ENCODE results near the gene LENG8.

DNA sequence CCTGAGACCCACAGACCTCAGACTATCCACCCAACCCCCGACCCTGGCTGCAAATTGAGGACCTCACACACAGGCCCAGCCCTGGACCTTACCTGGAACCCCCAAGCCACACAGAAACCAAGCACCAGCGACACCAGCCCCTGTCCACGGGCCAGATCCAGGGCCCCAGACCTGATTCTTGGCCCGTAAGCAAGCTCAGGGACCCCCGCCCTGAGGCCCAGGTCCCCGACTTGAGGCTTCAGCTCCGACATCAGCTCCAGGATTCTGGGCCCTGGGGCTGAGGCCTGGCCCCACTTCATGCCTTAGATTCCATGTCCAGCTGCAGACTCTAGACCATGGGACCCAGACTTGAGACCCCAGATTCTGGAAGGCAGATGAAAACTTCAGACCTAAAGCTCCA is 27.5 kb upstream of the LENG8 start:
- TF ChIP-seq, protein P1, sequence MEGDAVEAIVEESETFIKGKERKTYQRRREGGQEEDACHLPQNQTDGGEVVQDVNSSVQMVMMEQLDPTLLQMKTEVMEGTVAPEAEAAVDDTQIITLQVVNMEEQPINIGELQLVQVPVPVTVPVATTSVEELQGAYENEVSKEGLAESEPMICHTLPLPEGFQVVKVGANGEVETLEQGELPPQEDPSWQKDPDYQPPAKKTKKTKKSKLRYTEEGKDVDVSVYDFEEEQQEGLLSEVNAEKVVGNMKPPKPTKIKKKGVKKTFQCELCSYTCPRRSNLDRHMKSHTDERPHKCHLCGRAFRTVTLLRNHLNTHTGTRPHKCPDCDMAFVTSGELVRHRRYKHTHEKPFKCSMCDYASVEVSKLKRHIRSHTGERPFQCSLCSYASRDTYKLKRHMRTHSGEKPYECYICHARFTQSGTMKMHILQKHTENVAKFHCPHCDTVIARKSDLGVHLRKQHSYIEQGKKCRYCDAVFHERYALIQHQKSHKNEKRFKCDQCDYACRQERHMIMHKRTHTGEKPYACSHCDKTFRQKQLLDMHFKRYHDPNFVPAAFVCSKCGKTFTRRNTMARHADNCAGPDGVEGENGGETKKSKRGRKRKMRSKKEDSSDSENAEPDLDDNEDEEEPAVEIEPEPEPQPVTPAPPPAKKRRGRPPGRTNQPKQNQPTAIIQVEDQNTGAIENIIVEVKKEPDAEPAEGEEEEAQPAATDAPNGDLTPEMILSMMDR (IDR thresholded peaks at IDR 0.05), result no peak
- TF ChIP-seq POLR2A (IDR thresholded peaks at IDR 0.05), result no peak

Data from lower leg skin (tissue), 3 donors.